Measurements from ENCODE around the gene ESRRA. TPM values are rescaled to one million over a fixed set of nuclear protein-coding genes. Genes with fewer than 3 reads are reported as not detected.

ESRRA gene
- 10 to 100 TPM; 26.0 to 39.3 (median 28.7) TPM for total RNA-seq

DNA sequence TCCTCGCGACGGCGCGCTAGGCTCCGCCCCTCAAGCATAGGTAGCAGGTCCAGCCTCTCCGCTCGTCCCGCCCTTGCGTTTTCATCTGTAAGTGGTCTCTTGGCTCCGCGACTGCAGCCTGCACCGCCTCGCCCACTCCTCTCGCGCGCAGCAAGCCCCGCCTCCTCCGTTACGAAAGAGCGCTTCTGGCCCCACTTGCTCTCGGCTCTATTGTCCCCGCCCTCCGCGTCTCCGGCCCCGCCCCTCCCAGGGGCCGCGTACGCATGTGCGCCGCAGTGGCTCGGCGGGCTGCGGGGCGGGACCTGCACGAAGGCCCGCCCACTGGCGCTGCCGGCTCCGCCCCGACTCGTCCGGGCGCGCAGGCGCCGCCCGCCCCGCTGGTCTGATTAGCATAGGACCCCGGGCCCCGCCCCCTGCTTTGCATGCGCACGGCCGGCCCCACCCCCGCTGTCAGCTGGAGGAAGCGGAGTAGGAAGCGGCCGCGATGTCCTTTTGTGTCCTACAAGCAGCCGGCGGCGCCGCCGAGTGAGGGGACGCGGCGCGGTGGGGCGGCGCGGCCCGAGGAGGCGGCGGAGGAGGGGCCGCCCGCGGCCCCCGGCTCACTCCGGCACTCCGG, at the start of gene ESRRA:
Gene ESRRA, plus strand, starts transcription at position 450 of the 616 bp plus-strand sequence. CDS start 1,656 bp downstream, outside the sequence.
- WGBS, 2 donors = 1% methylated on average over 38 to 43 of the region's 81 CpGs
- H3K36me3 ChIP-seq = peaks cover 0 to 10% (median 0%) of the 10 kb centered on the region in 3 donors
- TF ChIP-seq POLR2A (IDR thresholded peaks at IDR 0.05) (peak in 1 of 2 donors; percentile 49), EP300 (IDR thresholded peaks at IDR 0.05) (peak in 1 of 2 donors; percentile 68), CTCF (IDR thresholded peaks at IDR 0.05) (no peak)
- no peaks in the 10 kb centered on the region for H3K9me3 ChIP-seq
- H3K27me3 ChIP-seq = peaks cover 0 to 38% of the 10 kb centered on the region in 2 donors
- peaks cover 0 to 40% (median 20%) of the 10 kb centered on the region in 4 donors for H3K4me1 ChIP-seq
- peak within 1 kb of the TSS; percentile 55 to 85 (median 72) for H3K4me3 ChIP-seq
- peak within 1 kb of the TSS; percentile 55 to 92 (median 85) for H3K27ac ChIP-seq
- DNase-seq (ENCODE audit: low spot score in 2 of 2) = peak; percentile 100

- Histone ChIP-seq H3K27ac (no peak overlapping the region), H3K4me1 (peaks cover 0 to 25% (median 13%) of the 10 kb centered on the region in 4 donors), H3K27me3 (no peaks in the 10 kb centered on the region), H3K9me3 (no peaks in the 10 kb centered on the region), H3K4me3 (no peak overlapping the region), H3K36me3 (peaks cover 0 to 67% (median 6%) of the 10 kb centered on the region in 3 donors)
- no peak for DNase-seq (ENCODE audit: low spot score in 2 of 2)
- TF ChIP-seq EP300 (IDR thresholded peaks at IDR 0.05) (no peak), POLR2A (IDR thresholded peaks at IDR 0.05) (no peak), CTCF (IDR thresholded peaks at IDR 0.05) (no peak)
- WGBS, 2 donors = 75 to 93% methylated on average over 5 to 13 of the region's 15 CpGs
Observed at GRCh38 chr11:64256300-64256699, 49.0 kb upstream of the ESRRA start.

DNA sequence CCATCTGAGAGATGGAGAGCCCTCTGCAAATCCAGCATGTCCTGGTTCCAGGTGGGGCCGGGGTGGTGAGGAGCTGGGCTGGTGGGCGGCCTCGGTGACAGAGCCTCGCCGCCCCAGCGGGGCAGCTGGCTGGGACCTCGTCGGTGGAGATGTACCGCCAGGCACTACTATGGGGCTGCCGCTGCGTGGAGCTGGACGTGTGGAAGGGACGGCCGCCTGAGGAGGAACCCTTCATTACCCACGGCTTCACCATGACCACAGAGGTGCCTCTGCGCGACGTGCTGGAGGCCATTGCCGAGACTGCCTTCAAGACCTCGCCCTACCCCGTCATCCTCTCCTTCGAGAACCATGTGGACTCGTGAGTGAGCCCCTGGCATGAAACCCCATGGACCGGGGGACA, 47.0 kb upstream of the ESRRA start:
- DNase-seq (ENCODE audit: low spot score in 2 of 2) = no peak

GRCh38 chr11:64258946-64259532, 46.3 kb upstream of the ESRRA start:
- Histone ChIP-seq H3K9me3 (no peaks in the 10 kb centered on the region), H3K4me1 (peaks cover 0 to 2% (median 0%) of the 10 kb centered on the region in 4 donors), H3K4me3 (no peak overlapping the region), H3K27ac (no peak overlapping the region), H3K27me3 (no peaks in the 10 kb centered on the region), H3K36me3 (peaks cover 0 to 95% (median 6%) of the 10 kb centered on the region in 3 donors)
- WGBS, 2 donors = 88 to 90% methylated on average over 25 to 32 of the region's 32 CpGs
- DNase-seq (ENCODE audit: low spot score in 2 of 2) = no peak
- no peak for TF ChIP-seq POLR2A (IDR thresholded peaks at IDR 0.05)
- no peak for TF ChIP-seq CTCF (IDR thresholded peaks at IDR 0.05)
- TF ChIP-seq EP300 (IDR thresholded peaks at IDR 0.05) = no peak

More for the DNA sequence above, 47.0 kb upstream of the ESRRA start:
- H3K36me3 ChIP-seq = peaks cover 0 to 88% (median 6%) of the 10 kb centered on the region in 3 donors
- 80 to 88% methylated on average over 17 to 24 of the region's 24 CpGs for WGBS, 2 donors
- H3K4me3 ChIP-seq = no peak overlapping the region
- TF ChIP-seq CTCF (IDR thresholded peaks at IDR 0.05) (no peak), EP300 (IDR thresholded peaks at IDR 0.05) (no peak), POLR2A (IDR thresholded peaks at IDR 0.05) (no peak)
- H3K9me3 ChIP-seq = no peaks in the 10 kb centered on the region
- H3K4me1 ChIP-seq = peaks cover 0 to 9% (median under 1%) of the 10 kb centered on the region in 4 donors
- no peak overlapping the region for H3K27ac ChIP-seq
- H3K27me3 ChIP-seq = no peaks in the 10 kb centered on the region

GRCh38 chr11:64259533-64260067, 45.7 kb upstream of the ESRRA start:
- Histone ChIP-seq H3K27ac (no peak overlapping the region), H3K27me3 (no peaks in the 10 kb centered on the region), H3K4me3 (no peak overlapping the region), H3K9me3 (no peaks in the 10 kb centered on the region), H3K36me3 (peaks cover 0 to 98% (median 6%) of the 10 kb centered on the region in 3 donors), H3K4me1 (no peaks in the 10 kb centered on the region)
- 68 to 77% methylated on average over 4 of the region's 4 CpGs for WGBS, 2 donors
- DNase-seq (ENCODE audit: low spot score in 2 of 2) = no peak
- TF ChIP-seq EP300 (IDR thresholded peaks at IDR 0.05) (no peak), POLR2A (IDR thresholded peaks at IDR 0.05) (no peak), CTCF (IDR thresholded peaks at IDR 0.05) (no peak)

Measured in tibial nerve (tissue), 4 donors.